ENCODE data around the gene GARNL3.

Gene GARNL3

GRCh38 chr9:127264462-127265219, at the start of gene GARNL3:
TSS of gene GARNL3 (plus strand) at chr9:127264774. CDS start at chr9:127264878, 104 bp downstream.
- DNase-seq (ENCODE audit: low spot score), result no peak

- DNase-seq (ENCODE audit: low spot score), result no peak
Measured at GRCh38 chr9:127215268-127216209, 49.0 kb upstream of the GARNL3 start.

GRCh38 chr9:127216210-127216887, 48.2 kb upstream of the GARNL3 start:
- no peak for DNase-seq (ENCODE audit: low spot score)

GRCh38 chr9:127216888-127217217, 47.7 kb upstream of the GARNL3 start:
- DNase-seq (ENCODE audit: low spot score), result no peak

- DNase-seq (ENCODE audit: low spot score), result no peak
Measured at GRCh38 chr9:127218818-127219217, 45.8 kb upstream of the GARNL3 start.

GRCh38 chr9:127219520-127219919, 45.1 kb upstream of the GARNL3 start:
- no peak for DNase-seq (ENCODE audit: low spot score)

GRCh38 chr9:127221695-127222094, 42.9 kb upstream of the GARNL3 start:
- no peak for DNase-seq (ENCODE audit: low spot score)

- no peak for DNase-seq (ENCODE audit: low spot score)
Measured at GRCh38 chr9:127222388-127223095, 42.0 kb upstream of the GARNL3 start.

GRCh38 chr9:127223266-127223665, 41.3 kb upstream of the GARNL3 start:
- DNase-seq (ENCODE audit: low spot score), result no peak

- no peak for DNase-seq (ENCODE audit: low spot score)
Measured at GRCh38 chr9:127223810-127224177, 40.8 kb upstream of the GARNL3 start.

GRCh38 chr9:127224178-127224882, 40.2 kb upstream of the GARNL3 start:
- DNase-seq (ENCODE audit: low spot score), result peak; percentile 87

- peak; percentile 88 for DNase-seq (ENCODE audit: low spot score)
Measured at GRCh38 chr9:127224883-127225739, 39.5 kb upstream of the GARNL3 start.

GRCh38 chr9:127225801-127226625, 38.6 kb upstream of the GARNL3 start:
- peak; percentile 73 for DNase-seq (ENCODE audit: low spot score)

GRCh38 chr9:127229691-127230417, 34.7 kb upstream of the GARNL3 start:
- no peak for DNase-seq (ENCODE audit: low spot score)

- DNase-seq (ENCODE audit: low spot score), result no peak
Measured at GRCh38 chr9:127231666-127232065, 32.9 kb upstream of the GARNL3 start.

GRCh38 chr9:127232833-127233549, 31.6 kb upstream of the GARNL3 start:
- peak; percentile 26 for DNase-seq (ENCODE audit: low spot score)

- DNase-seq (ENCODE audit: low spot score), result no peak
Measured at GRCh38 chr9:127233550-127233949, 31.0 kb upstream of the GARNL3 start.

GRCh38 chr9:127233989-127234388, 30.6 kb upstream of the GARNL3 start:
- no peak for DNase-seq (ENCODE audit: low spot score)
